ENCODE measurements around the gene MCC.

The MCC gene

DNA sequence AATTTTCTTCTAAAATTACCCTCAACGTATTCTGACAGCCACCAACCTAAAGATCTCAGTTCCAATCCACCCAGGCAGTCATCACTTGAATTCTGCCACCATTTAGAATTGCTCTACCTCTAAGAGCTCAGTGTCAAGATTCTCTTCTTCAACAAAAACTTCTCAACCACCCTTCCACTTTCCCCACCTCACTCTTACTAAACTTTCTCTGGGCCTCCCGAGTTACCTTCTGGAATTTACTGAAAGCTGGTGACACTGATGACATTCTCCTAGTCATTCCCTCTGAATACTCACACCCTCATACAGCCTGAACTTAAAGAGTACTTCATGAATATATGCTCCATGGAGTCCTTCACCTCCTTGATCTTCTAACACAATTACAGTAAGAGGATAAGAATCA, 263.0 kb downstream of the MCC start:
- H3K4me3 ChIP-seq (ENCODE audit: low read depth, low read length): no peak overlapping the region
- no peak for DNase-seq (ENCODE audit: low read depth)
- in situ Hi-C loops (cut with HindIII; ENCODE audit: low sequenced_read_pairs): no loop called here
- no peak for TF ChIP-seq CTCF (IDR thresholded peaks at IDR 0.05; ENCODE audit: low read depth, low read length, missing control alignments)

DNA sequence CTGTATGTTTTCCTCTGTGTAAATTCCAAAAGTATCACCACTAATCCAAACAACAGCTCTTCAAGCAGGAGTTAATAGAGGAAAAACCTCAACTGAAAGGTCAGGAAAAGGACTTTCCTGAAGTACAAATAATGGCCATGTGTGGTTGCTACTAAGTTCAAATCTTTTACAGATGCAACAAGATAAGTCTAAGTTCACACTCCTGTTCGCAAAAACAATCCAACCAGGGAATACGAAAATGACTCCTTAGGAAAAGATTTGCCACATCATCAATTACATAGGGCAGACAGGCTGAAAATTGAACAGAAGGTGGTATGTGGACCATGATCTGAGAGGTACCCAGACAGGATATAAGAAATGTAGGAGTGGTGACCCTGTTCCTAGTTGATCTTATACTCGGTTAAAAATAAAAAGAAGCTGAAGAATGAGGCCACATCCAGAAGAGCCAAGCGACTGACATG, 263.6 kb downstream of the MCC start:
- in situ Hi-C loops (cut with HindIII; ENCODE audit: low sequenced_read_pairs): no loop called here
- peak; percentile 73 for DNase-seq (ENCODE audit: low read depth)
- no peak for TF ChIP-seq CTCF (IDR thresholded peaks at IDR 0.05; ENCODE audit: low read depth, low read length, missing control alignments)
- H3K4me3 ChIP-seq (ENCODE audit: low read depth, low read length): no peak overlapping the region

DNA sequence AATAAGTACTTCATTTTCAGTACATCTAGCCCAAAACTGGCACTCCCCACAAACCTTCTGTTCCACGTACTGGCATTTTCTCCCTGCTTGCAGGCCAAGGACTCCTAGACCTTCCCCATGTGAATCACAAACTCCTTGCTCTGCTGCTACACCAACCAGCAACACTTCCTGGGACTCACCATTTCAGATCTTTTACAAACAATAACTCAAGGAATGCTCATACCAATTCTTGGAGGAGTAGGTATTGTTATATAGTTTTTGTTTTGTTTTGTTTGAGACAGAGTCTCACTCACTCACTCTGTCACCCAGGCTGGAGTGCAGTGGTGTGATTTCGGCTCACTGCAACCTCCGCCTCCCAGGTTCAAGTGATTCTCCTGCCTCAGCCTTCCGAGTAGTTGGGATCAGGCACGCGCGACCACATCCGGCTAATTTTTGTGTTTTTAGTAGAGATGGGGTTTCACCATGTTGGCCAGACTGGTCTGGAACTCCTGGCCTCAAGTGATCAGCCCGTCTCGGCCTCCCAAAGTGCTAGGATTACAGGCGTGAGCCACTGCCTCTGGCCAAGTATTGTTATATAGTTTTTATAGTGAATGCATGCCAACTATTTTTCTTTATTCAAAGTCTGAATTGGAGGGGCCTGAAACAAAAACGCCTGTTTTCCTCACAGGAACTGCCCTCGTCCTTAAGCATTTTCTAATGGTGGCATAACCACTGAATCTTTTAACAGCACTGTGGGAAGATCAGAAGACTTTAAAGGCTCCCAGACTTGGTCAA, 264.2 kb downstream of the MCC start:
- H3K4me3 ChIP-seq (ENCODE audit: low read depth, low read length): no peak overlapping the region
- no peak for TF ChIP-seq CTCF (IDR thresholded peaks at IDR 0.05; ENCODE audit: low read depth, low read length, missing control alignments)
- in situ Hi-C loops (cut with HindIII; ENCODE audit: low sequenced_read_pairs): no loop called here

GRCh38 chr5:113223315-113223714, 264.9 kb downstream of the MCC start:
- DNase-seq (ENCODE audit: low read depth): no peak
- in situ Hi-C loops (cut with HindIII; ENCODE audit: low sequenced_read_pairs): no loop called here
- no peak for TF ChIP-seq CTCF (IDR thresholded peaks at IDR 0.05; ENCODE audit: low read depth, low read length, missing control alignments)
- no peak overlapping the region for H3K4me3 ChIP-seq (ENCODE audit: low read depth, low read length)

More for the DNA sequence above, 264.2 kb downstream of the MCC start:
- DNase-seq (ENCODE audit: low read depth): no peak

- H3K4me3 ChIP-seq (ENCODE audit: low read depth, low read length): no peak overlapping the region
- TF ChIP-seq CTCF (IDR thresholded peaks at IDR 0.05; ENCODE audit: low read depth, low read length, missing control alignments): no peak
- no peak for DNase-seq (ENCODE audit: low read depth)
- in situ Hi-C loops (cut with HindIII; ENCODE audit: low sequenced_read_pairs): no loop called here
Observed at GRCh38 chr5:113221294-113222176, 266.7 kb downstream of the MCC start.

GRCh38 chr5:113219695-113220094, 268.6 kb downstream of the MCC start:
- H3K4me3 ChIP-seq (ENCODE audit: low read depth, low read length): no peak overlapping the region
- no peak for DNase-seq (ENCODE audit: low read depth)
- in situ Hi-C loops (cut with HindIII; ENCODE audit: low sequenced_read_pairs): no loop called here
- no peak for TF ChIP-seq CTCF (IDR thresholded peaks at IDR 0.05; ENCODE audit: low read depth, low read length, missing control alignments)

Measured in astrocyte of the cerebellum (primary cell).